ENCODE data around the gene CDK14.

GRCh38 chr7:91047636-91048035, 451.5 kb downstream of the CDK14 start:
- TF ChIP-seq EZH2 (IDR thresholded peaks at IDR 0.05; ENCODE audit: low read length, missing control alignments): no peak
- TF ChIP-seq CTCF (conservative IDR thresholded peaks at IDR 0.05 in 1 of 2, IDR thresholded peaks at IDR 0.05 in 1 of 2; ENCODE audit: low read depth in 1 of 2, low read length in 2 of 2): no peak

Measured in fibroblast of lung (primary cell).